ENCODE results near the gene TMEM205. TPM values are rescaled to one million over a fixed set of nuclear protein-coding genes. Genes with fewer than 3 reads are reported as not detected.
A peak's percentile ranks its signal among the peaks of the same experiment; 100 is the strongest.

TMEM205 gene
- total RNA-seq, 2 experiments from 2014 or later: 8.8 to 10.4 TPM

GRCh38 chr19:11382898-11383705 is 37.0 kb upstream of the TMEM205 start:
- H3K27ac Mint-ChIP-seq: peak overlapping the region; percentile 33
- ATAC-seq (ENCODE audit: poor library complexity) (no peak), DNase-seq (peak in 11 of 14 experiments; percentile 6 to 66 (median 30))
- Histone ChIP-seq H3K4me1 (ENCODE audit: insufficient read depth, low read length) (peaks cover 53% of the 10 kb centered on the region), H3K27ac (ENCODE audit: low read depth in 1 of 2, low read length in 2 of 2) (no peak overlapping the region), H3K9me3 (ENCODE audit: control insufficient read depth in 1 of 2, insufficient read depth in 1 of 2, low read length in 2 of 2) (peaks cover 0 to 8% of the 10 kb centered on the region in 2 experiments), H3K36me3 (ENCODE audit: insufficient read depth, low read length) (peaks cover 6% of the 10 kb centered on the region), H3K27me3 (ENCODE audit: control insufficient read depth in 1 of 2, insufficient read depth in 2 of 2, low read length in 2 of 2) (peaks cover 21% of the 10 kb centered on the region in 2 experiments), H3K4me3 (ENCODE audit: low read length) (peak overlapping the region; percentile 40)
- ChIA-PET POLR2A (interaction anchor here (1.4 to 1.8 kb wide), 3 partner anchors 8 to 52 kb away, joined by 3 to 25 read pairs (median 9); partner anchors contain the start of genes ODAD3, PRKCSH and SWSAP1), CTCF (interaction anchor here (1.1 to 4.7 kb wide), 6 partner anchors 37 to 100 kb away, joined by 3 to 28 read pairs (median 5); partner anchors contain the start of genes CCDC159, ODAD3, PRKCSH and TMEM205)
- no peaks in the 10 kb centered on the region for H3K9me3 Mint-ChIP-seq
- TF ChIP-seq, protein P1, sequence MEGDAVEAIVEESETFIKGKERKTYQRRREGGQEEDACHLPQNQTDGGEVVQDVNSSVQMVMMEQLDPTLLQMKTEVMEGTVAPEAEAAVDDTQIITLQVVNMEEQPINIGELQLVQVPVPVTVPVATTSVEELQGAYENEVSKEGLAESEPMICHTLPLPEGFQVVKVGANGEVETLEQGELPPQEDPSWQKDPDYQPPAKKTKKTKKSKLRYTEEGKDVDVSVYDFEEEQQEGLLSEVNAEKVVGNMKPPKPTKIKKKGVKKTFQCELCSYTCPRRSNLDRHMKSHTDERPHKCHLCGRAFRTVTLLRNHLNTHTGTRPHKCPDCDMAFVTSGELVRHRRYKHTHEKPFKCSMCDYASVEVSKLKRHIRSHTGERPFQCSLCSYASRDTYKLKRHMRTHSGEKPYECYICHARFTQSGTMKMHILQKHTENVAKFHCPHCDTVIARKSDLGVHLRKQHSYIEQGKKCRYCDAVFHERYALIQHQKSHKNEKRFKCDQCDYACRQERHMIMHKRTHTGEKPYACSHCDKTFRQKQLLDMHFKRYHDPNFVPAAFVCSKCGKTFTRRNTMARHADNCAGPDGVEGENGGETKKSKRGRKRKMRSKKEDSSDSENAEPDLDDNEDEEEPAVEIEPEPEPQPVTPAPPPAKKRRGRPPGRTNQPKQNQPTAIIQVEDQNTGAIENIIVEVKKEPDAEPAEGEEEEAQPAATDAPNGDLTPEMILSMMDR (IDR thresholded peaks at IDR 0.05): no peak
- H3K4me3 Mint-ChIP-seq: peak overlapping the region; percentile 56
- H3K36me3 Mint-ChIP-seq (ENCODE audit: low read depth): peaks cover 4% of the 10 kb centered on the region
- intact Hi-C loops (cut with DNase I, micrococcal nuclease): loop anchor here in 1 of 2 experiments (2.0 to 5.0 kb wide), 3 partner anchors 24 to 204 kb away; partner anchors contain the start of gene ZNF653
- peaks cover 37% of the 10 kb centered on the region for H3K4me1 Mint-ChIP-seq (ENCODE audit: low read depth)
- peaks cover 25% of the 10 kb centered on the region for H3K27me3 Mint-ChIP-seq

- Histone ChIP-seq H3K4me1 (ENCODE audit: insufficient read depth, low read length) (peaks cover 70% of the 10 kb centered on the region), H3K27me3 (ENCODE audit: control insufficient read depth in 1 of 2, insufficient read depth in 2 of 2, low read length in 2 of 2) (peaks cover 21% of the 10 kb centered on the region in 2 experiments), H3K4me3 (ENCODE audit: low read length) (peak overlapping the region; percentile 69), H3K36me3 (ENCODE audit: insufficient read depth, low read length) (peaks cover 14% of the 10 kb centered on the region), H3K9me3 (ENCODE audit: control insufficient read depth in 1 of 2, insufficient read depth in 1 of 2, low read length in 2 of 2) (peaks cover 0 to 8% of the 10 kb centered on the region in 2 experiments), H3K27ac (ENCODE audit: low read depth in 1 of 2, low read length in 2 of 2) (peak overlapping the region; percentile 88 to 92)
- Mint-ChIP-seq H3K27me3 (peaks cover 25% of the 10 kb centered on the region), H3K4me3 (peak overlapping the region; percentile 93), H3K4me1 (ENCODE audit: low read depth) (peaks cover 41% of the 10 kb centered on the region), H3K36me3 (ENCODE audit: low read depth) (peaks cover 9% of the 10 kb centered on the region), H3K27ac (peak overlapping the region; percentile 92), H3K9me3 (no peaks in the 10 kb centered on the region)
- ATAC-seq (ENCODE audit: poor library complexity) (peak; percentile 86), DNase-seq (peak; percentile 95 to 99 (median 97))
- ChIA-PET CTCF (interaction anchor here (0.6 to 4.7 kb wide), 27 partner anchors 10 to 178 kb away, joined by 3 to 38 read pairs (median 5); partner anchors contain the start of genes CCDC159, ECSIT, ELAVL3 and ELOF1), POLR2A (interaction anchor here (0.6 to 2.1 kb wide), 17 partner anchors 10 to 1411 kb away, joined by 3 to 29 read pairs (median 4); partner anchors contain the start of genes CCDC159, DHPS, ECSIT and ELOF1)
- TF ChIP-seq, protein P1 (IDR thresholded peaks at IDR 0.05): peak; percentile 78
- intact Hi-C loops (cut with DNase I, micrococcal nuclease): loop anchor here (1.0 to 5.0 kb wide), 8 partner anchors 34 to 206 kb away; partner anchors contain the start of genes ODAD3 (in 2 of the 2), PRKCSH (in 2 of the 2), CCDC159 (in 1 of the 2) and TMEM205 (in 1 of the 2)
Measured at GRCh38 chr19:11380653-11381537, 34.8 kb upstream of the TMEM205 start.

All from CD4-positive, alpha-beta T cell (primary cell).